GM10266 (cell line): ENCODE measurements around the gene DGKB.

Experiments used
- DNase-seq: peaks from one replicate; pipeline ENCODE4 v3.0.0; 2012; ENCODE audit errors: extremely low spot score
- TF ChIP-seq, protein P1 (sequence below): IDR thresholded peaks from 2 replicates; pipeline ENCODE4 v1.5.1; 2012; ENCODE audit warnings: mild to moderate bottlenecking, low read depth; ENCODE audit not compliant: control insufficient read depth, insufficient read depth; ENCODE audit errors: missing control alignments

The DGKB gene

DNA sequence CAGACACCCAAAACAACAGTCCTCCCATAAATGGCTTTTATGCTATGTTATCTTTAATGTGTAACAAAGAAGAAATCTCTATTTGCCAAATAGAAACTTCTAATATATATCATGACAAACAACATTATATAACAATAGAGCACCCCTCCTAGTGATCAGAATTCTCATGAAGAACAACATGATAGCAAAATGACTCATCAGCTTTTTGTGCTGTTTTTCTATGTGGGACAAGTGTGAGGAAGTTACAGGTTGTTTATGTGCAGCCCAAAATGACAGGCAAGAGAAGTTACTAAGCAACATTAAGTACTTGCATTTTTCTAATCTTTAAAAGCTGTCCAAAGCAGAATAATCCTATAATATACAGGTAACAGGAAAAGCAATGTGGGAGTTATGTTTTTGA lies 7.7 kb downstream of the DGKB start:
- no peak for DNase-seq
- TF ChIP-seq, protein P1, sequence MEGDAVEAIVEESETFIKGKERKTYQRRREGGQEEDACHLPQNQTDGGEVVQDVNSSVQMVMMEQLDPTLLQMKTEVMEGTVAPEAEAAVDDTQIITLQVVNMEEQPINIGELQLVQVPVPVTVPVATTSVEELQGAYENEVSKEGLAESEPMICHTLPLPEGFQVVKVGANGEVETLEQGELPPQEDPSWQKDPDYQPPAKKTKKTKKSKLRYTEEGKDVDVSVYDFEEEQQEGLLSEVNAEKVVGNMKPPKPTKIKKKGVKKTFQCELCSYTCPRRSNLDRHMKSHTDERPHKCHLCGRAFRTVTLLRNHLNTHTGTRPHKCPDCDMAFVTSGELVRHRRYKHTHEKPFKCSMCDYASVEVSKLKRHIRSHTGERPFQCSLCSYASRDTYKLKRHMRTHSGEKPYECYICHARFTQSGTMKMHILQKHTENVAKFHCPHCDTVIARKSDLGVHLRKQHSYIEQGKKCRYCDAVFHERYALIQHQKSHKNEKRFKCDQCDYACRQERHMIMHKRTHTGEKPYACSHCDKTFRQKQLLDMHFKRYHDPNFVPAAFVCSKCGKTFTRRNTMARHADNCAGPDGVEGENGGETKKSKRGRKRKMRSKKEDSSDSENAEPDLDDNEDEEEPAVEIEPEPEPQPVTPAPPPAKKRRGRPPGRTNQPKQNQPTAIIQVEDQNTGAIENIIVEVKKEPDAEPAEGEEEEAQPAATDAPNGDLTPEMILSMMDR = no peak

DNA sequence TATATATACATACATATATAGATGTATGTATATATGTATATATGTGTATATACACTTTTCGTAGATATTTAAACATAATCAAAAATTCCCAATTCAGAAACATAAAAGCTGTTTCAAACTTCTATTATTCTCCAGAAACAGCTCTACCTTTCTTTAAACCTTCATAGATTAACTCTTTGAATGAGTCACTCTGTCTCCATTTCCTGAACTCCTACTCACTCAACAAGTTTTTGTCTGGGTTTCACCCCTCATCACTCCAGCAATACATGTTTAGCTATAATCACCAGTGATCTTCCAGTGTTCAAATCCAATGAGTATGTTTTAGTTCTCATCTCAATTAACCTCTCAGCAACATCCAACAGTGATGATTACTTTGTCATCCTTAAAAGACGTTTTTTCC lies 9.6 kb downstream of the DGKB start:
- DNase-seq = no peak
- TF ChIP-seq, protein P1 = no peak

DNA sequence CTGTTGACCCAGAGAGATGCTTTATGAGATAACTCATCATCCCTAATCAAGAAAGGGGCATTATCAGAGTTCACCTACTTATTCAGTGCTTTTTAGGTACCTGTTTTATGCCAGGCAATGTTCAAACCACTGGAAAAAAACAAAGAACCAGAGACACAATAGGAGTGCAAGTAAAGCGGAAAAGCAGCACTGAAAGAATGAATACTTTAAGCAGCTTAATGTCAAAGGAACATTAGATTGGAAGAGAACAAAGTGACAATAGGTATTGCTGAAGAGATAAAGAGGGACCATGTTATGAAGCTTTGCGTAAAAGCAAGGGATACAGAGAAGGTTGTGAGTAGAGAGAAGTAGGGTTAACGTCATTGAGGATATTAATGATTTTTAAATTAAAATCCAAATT lies 11.3 kb downstream of the DGKB start:
- no peak for DNase-seq
- TF ChIP-seq, protein P1 = no peak

DNA sequence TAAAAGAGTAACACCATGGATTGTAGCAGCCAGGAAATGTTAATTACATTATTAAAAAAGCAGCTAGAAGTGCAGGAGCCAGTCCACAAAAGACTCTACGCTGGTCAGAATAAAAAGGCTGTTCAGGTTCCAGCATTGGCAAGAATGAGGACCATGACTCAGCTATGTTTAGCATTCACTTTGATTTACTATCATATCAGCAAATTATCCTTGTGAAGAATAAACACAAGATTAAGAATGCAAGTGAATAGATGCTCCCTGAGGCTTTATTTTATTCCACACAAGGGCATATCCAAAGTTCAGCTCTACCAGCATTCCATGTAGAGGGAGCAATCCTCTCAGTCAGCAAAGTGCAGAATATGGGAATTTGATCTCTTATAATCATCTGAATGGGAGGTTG lies 13.6 kb downstream of the DGKB start:
- TF ChIP-seq, protein P1 = no peak
- no peak for DNase-seq

DNA sequence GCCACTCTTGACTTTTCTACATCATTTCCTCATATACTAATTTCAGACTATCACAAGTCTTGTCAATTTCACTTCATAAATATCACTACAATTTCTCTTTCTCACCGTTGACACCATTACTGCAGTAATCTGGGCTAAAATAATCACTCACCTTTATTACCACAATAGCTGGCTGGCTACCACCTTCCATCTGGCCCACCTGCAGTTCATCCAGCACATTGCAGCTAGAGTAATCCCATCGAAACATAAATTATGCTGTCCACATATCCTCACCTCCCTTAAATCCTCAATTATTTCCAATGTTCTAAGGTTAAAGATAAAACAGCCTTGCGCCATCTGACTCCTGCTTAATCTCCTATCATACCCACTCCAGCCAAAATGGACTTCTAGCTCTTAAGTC lies 16.0 kb downstream of the DGKB start:
- no peak for DNase-seq
- TF ChIP-seq, protein P1 = no peak

DNA sequence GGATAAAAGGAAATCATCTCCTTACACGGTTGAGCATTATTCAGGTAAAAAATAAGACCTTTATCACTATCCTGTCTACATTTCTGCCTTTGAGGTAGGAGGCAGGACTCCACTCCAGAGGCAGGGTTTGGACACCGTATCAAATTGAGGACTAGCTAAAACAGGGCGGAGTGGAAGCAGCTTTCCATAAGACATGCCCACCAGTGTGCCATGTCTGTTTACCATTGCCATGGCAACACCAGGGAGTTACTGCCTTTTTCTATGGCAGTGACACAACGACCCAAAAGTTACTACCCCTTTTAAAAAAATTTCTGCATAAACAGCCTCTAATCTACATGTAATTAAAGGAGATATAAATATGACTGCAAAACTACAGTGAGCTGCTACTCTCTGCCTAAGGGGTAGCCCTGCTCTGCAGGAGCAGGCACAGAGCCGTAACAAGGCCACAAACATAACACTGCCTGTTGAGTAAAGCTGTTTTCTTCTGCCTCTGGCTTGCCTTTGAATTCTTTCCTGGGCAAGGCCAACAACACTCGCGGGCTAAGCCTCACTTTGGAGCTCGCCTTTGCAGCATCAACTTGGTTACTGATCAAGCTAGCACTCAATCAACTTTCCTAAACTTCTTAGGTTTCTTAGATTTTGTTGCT lies 26.5 kb downstream of the DGKB start:
- DNase-seq = no peak
- TF ChIP-seq, protein P1 = no peak

DNA sequence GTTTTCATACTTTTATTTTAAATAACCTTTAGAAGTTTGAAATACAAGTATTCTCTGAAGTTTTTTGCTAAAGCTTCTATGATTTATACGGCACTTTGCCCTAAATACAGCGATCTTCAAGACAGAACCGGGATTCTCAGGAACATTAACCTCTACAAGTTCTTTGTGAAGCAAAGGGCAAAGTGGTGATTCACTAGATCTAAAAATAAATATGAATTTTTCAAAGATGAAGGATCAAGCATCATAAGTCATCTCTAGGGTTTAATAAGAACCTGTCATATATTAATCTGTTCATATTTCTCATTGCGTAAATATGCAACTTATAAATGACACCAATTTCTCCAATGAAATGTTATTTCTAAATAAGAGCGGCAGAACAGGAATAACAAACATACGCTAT lies 30.7 kb downstream of the DGKB start:
- no peak for DNase-seq
- TF ChIP-seq, protein P1 = no peak
